Bone marrow (tissue), 2 donors: ENCODE data around the gene P2RX2.
A peak's percentile ranks its signal among the peaks of the same experiment; 100 is the strongest.

Experiments
- DNase-seq, 2 donors: peaks; one replicate each; lab custom pipeline; 2025; lab: John Stamatoyannopoulos, UW

P2RX2 gene

DNA sequence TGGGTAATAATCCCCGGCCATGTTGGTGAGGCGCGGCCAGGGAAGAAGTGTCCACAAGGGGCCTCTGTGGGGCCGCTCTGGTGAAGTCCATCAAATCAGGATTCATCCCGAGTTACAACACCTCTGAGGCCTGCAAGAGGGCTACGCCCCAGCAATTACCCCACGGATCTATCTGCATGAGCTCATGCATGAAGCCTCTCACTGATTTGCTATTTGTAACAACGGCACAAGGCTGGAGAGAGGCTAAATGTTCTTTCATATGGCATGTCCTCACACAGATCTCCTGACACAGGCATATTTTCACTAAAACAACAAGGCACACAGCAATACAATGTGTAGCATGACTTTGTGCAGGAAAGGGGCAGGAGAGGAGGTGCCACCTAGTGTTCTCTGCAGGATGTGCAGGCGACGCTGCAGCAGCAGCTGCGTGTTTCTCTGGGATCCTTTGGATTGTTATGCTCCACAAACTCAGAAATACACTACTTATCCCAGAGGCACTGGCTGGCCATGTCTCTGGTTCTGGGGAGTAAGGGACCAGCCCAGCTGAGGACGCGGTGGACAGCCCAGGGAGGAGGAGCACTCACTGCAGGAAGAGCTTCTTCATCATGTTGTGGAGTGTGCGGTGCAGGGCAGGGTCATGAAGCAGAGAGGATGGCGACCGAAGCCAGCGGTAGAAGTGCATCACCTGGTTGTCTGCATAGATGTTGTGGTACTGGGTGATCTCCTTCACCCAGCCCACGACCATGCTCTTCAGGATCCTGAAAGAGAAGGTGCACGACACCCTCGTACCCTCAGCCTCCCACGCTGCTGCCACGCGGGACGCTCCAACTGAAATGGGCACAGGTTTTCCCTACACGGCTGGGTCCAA lies 20.2 kb downstream of the P2RX2 start:
- DNase-seq, result no peak

- DNase-seq, result no peak
Observed at GRCh38 chr12:132639956-132640520, 21.5 kb downstream of the P2RX2 start.

DNA sequence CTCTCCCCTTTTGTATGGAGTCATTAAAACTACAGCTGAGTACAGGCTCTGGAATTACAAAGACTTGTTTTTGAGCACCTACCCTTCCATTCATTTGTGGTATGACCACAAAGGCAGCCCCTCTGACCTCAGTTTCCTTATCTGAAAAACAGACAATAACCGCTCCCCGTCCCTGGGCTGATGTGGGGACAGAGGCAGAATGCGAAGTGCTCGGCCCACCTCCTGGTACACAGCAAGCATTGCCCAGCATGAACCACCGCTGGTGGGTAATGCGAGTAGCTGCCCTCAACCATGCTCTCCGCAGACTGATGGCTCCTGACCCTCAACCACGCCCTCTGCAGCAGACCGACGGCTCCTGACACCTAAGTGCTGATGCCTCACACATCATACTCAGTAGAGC lies 22.4 kb downstream of the P2RX2 start:
- DNase-seq, result no peak

- no peak for DNase-seq
Observed at GRCh38 chr12:132641811-132642650, 23.5 kb downstream of the P2RX2 start.

DNA sequence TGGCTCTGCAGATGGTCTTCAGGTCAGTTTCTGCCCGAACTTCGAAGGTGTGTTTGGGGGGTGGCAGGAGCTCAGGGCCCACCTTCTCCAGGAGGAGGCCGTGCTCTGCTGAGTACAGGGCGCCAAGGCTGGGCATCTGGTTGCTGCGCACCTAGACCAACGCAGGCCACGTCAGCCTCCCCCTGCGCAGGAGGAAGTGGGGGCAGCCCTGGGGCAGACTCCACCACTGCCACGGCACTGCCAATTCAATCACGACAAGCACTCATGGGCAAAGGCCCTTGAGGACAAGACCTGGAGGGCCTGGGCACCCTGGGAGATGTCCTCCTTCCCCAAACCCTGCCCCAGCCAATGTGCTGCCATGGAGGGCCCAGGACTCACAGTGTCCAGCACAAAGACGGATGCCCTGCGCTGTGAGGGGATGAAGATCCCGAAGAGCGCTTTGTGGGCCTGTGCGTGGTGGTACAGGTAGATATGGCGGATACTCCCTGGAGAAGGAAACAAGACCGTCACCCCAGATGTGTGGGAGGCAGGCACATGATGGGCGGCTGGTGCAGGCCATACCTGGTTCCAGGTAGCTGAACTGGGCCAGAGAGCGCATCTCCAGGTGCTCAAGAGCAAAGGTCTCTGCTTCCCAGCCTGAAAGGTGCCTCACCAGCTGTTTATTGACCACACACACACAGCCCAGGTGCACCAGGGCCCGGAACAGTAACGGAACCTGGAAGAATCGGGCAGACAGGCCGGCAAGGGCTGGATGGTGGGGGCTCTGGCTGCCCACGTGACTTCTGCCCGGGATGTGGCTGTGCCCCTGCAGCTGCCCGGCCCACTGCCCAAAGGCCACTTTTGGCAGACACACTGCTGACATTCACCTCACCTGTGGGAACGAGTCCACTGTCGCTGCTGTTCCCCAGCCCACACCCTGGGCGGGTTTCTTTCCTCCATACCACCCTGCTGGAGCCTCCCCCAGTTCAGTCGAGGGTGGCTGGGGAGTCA lies 24.6 kb downstream of the P2RX2 start:
- no peak for DNase-seq

DNA sequence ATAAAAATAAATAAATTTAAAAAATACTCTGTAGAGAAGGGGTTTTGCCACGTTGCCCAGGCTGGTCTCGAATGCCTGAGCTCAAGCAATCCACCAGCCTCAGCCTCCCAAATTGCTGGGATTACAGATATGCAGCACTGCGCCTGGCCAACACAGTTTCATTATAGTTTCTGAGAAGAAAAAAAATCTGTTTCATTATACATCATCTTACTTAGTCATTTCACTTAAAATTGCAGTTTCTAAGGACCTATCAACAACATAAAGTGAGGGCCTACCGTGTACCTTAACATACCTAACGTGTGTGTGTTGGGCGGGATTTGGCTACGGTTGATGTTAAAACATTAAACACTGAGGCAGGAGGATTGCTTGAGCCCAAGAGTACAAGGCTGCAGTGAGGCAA lies 28.3 kb downstream of the P2RX2 start:
- DNase-seq, result no peak

- DNase-seq, result no peak
Observed at GRCh38 chr12:132647858-132648257, 29.3 kb downstream of the P2RX2 start.

DNA sequence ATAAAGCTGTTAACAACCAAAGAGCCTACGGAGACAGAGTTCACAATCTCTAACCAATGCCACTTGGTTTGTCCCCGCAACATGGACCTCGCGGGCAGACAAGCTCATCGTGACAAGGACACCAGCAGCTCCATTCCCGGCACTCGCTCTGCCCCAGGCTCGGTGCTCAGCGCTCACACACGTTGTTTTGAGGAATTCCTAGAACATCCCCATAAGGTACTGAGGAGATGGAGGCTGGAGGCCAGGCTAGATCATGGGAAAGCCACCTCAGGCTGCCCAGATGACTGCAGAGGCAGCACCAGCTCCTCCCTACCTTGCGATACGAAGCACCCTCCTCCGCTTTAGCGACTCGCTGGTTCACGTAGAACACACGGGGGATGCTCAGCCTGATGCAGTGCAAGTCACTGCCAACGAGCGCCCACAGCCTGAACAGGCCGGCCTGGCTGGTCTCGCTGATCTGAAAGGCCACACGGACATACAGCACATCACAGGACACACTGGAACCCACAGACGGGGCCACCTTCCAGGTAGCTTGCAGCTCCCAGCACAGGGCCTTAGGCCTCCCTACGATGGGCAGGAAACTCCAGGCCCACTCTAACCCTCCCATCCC lies 30.1 kb downstream of the P2RX2 start:
- no peak for DNase-seq

DNA sequence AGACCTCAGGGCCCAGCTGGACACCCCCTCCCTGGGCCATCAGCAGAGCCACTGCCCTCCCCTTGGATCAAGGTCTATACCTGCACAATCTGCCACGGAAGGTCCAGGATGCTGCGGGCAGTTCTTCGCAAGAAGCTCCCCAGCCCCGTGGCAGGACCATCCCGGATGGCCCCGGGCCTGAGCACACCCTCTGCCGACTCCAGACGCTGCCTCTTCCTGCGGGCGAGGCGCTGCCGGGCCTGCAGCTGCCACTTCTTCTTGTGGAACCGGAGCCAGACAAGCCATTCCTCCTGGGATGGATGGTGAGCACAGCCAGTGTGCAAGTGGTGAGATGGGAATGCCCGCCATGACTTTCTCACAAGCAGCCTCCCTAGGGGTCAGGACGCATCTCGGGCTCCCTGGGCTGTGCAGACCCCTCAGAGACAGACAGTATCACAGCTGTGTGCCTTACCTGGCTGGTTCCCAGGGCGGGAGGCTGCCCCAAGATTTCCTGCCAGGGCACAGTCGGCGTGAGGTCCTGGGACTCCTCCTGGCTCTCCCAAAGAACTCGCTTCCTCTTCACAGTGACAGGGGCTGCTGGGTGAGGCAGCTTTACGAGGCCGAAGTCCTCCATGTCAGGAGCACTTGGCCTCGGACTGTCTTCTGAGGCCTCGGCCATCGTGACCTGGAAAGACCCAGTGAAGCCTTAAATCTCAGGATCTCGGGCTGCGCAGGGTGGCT lies 30.8 kb downstream of the P2RX2 start:
- DNase-seq, result no peak

DNA sequence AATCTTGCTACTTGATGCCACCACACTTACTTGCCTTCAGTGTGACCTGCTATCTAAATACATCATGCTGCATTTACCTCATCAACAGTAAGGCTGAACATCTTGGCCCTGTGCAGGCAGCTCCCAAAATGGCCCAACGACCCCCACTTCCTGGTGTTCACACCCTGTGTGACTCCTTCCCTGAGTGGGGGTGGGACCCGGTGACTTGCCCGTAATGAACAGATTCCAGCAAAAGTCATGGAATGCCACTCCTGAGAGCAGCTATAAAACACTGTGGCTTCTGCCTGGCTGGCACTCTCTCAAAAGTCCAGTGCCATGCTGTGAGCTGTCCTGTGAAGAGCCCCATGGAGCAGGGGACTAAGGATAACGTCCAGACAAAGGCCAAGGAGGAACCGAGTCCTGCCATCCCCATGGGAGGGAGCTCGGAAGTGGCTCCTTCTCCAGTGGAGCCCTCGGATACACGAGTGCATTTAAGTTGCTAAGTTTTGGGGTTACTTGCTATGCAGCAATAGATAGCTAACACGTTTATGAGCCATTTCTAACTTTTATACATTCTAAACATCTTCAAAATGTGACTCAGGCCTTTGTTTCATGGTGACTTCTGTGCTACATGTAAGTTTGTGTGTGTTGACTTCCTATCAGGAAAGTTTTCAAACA lies 33.0 kb downstream of the P2RX2 start:
- DNase-seq, result no peak

DNA sequence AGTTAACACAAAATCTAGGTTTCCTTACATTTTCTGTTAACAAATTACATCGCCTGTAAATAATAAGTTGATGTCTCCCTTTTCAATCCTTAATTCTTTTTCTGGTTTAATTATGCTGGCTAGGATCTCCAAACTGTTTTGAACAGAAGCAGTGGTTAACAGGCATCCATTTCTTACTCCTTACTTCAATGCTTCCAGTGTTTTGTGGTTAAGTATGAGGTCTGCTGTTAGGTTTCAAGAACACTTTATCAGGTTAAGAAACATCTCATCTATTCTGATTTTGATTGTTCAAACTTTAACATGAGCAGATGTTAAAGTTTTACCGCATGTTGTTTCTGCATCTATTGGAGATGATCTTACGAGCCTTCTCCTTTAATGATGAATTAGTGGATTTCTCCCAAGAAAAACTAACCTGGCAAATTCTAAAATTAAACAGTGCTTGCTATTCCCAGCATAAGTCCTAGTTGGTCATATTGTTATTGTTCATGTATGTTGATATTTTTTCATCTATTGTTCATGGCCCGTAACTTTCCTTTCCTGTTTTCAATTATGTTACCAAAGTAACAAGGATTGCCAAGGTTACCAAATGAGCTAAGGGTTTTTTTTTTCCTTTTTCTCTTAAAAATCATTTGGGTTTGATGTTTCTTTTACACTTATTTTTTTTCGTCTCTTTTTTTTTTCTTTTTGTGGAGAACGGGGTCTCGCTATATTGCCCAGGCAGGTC lies 35.2 kb downstream of the P2RX2 start:
- DNase-seq, result no peak

DNA sequence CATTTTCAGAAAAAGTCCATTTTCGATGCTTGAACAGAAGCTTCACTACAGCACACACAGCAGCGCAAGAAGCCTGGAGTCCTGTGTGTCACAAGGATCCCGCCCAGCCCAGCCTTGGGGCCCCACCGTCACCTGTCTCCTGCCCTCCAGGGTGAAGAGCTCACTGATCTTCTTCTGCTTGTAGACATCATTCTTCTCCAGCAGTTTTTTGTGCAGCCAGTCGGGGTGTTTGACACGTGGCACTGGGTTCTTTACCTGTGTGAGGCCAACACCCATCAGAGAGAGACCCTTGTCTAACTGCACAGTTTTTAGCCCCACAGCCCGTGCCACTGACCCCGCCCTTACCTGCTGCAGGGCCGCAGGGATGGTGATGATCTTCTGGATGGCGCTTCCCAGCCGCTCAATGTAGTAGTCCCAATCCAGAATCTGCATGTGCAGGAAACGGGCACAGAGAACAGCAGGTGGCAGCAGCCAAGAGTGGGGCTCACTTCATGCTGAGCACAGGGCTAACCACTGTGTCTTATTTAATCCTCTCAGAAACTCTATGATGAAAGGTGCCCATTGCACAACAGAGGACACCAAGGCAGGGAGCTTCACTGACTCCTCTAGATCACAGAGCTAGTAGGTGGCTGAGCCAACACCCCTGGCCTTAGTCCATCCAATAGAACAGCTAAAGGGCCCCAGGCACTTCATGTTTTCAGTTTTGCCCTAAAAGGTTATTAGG lies 38.6 kb downstream of the P2RX2 start:
- no peak for DNase-seq

- peak in 1 of 2 donors; percentile 92 for DNase-seq
Observed at GRCh38 chr12:132658149-132658894, 39.7 kb downstream of the P2RX2 start.

- DNase-seq, result no peak
Observed at GRCh38 chr12:132659146-132659545, 40.6 kb downstream of the P2RX2 start.

DNA sequence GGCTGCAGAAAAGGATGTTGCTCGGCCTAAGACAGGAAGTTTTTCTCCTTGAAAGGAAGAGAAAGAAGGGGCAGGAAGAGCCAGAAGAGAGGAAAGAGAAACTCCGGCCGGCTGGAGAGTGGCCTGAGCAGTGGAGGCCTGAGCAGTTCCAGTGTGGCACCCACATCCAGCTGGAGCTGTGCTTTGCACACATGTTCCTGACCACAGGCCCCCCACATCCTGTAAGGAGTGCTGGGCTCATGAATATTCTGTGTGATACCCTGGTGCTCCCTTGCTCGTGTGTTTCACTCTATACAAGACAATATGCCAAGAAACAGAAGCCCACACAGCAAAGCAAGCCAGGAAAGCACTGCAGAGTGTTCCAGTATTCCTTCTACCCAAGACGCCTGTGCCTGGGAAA lies 41.5 kb downstream of the P2RX2 start:
- no peak for DNase-seq

- DNase-seq, result no peak
Observed at GRCh38 chr12:132660996-132661395, 42.4 kb downstream of the P2RX2 start.

DNA sequence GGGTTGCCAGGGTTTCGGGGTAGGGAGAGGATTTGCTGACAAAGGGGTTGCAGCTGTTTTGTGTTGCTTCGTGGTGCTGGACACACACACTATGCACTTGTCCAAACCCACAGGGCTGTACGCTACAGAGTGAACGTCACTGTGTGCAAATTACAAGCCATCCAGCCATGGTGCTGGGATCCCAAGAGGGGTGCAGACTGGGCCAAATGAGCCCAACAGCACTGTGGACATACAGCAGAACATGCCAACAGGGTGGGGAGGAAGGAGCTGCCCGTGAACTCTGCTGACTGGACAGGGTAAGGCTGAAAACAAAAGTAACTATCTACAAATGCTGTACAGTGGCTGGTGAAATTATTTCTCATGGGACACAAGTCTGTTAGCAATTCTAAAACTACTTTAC lies 43.4 kb downstream of the P2RX2 start:
- DNase-seq, result no peak
